Neural cell (in vitro differentiated cells): ENCODE data around the gene PCDHA9. TPM values are rescaled to one million over a fixed set of nuclear protein-coding genes. Genes with fewer than 3 reads are reported as not detected.
A peak's percentile ranks its signal among the peaks of the same experiment; 100 is the strongest.

Experiments
- H2AFZ ChIP-seq: fragments of 200-600, 300-800 bp; sonication (generic), shearing (Covaris generic); 2 replicates; pipeline ENCODE4 v1.6.0; 2014; ENCODE audit warnings: low read depth, mild to moderate bottlenecking, antibody characterized with exemption, low read length, moderate library complexity
- H3F3A ChIP-seq: fragments of 200-600 bp; shearing (Covaris generic); 2 replicates; pipeline ENCODE4 v1.6.1; 2016; ENCODE audit warnings: mild to moderate bottlenecking, moderate library complexity, mixed read lengths, antibody characterized with exemption, low read length; ENCODE audit not compliant: insufficient read depth, poor library complexity, severe bottlenecking
- H3K27ac ChIP-seq: fragments of 200-600, 300-800 bp; sonication (generic), shearing (Covaris generic); 2 replicates; pipeline ENCODE4 v1.5.1; 2014; ENCODE audit warnings: mild to moderate bottlenecking, low read length, moderate library complexity
- H3K27me3 ChIP-seq: fragments of 300-800, 200-600 bp; sonication (generic), shearing (Covaris generic); 2 replicates; pipeline ENCODE4 v1.6.0; 2014; ENCODE audit warnings: mild to moderate bottlenecking, low read depth, low read length, moderate library complexity; ENCODE audit not compliant: insufficient read depth
- H3K36me3 ChIP-seq: fragments of 300-800, 200-600 bp; sonication (generic), shearing (Covaris generic); 2 replicates; pipeline ENCODE4 v1.5.1; 2014; ENCODE audit warnings: mild to moderate bottlenecking, antibody characterized with exemption, low read length, moderate library complexity; ENCODE audit not compliant: insufficient read depth
- H3K4me2 ChIP-seq: fragments of 300-800, 200-600 bp; sonication (generic), shearing (Covaris generic); 2 replicates; pipeline ENCODE4 v1.6.0; 2014; ENCODE audit warnings: mild to moderate bottlenecking, low read length
- H3K4me3 ChIP-seq: fragments of 300-800, 200-600 bp; sonication (generic), shearing (Covaris generic); 2 replicates; pipeline ENCODE4 v1.5.1; 2014; ENCODE audit warnings: mild to moderate bottlenecking, low read length, moderate library complexity
- H3K79me2 ChIP-seq: fragments of 200-600 bp; shearing (Covaris generic); replicated peaks from 2 replicates; pipeline ENCODE4 v1.6.0; 2014; ENCODE audit warnings: mild to moderate bottlenecking, low read length, moderate library complexity; ENCODE audit not compliant: insufficient read depth
- H3K9ac ChIP-seq: fragments of 300-800, 200-600 bp; sonication (generic), shearing (Covaris generic); 2 replicates; pipeline ENCODE4 v1.6.1; 2016; ENCODE audit warnings: mild to moderate bottlenecking, low read length, mixed read lengths
- H3K9me2 ChIP-seq: fragments of 200-600 bp; shearing (Covaris generic); 2 replicates; pipeline ENCODE4 v1.6.1; 2016; ENCODE audit warnings: mild to moderate bottlenecking, low read length, mixed read lengths; ENCODE audit not compliant: insufficient read depth
- H3K9me3 ChIP-seq: fragments of 200-600, 300-800 bp; sonication (generic), shearing (Covaris generic); 2 replicates; pipeline ENCODE4 v1.6.1; 2016; ENCODE audit warnings: mild to moderate bottlenecking, mixed run types, low read length, moderate library complexity, mixed read lengths
- H4K20me1 ChIP-seq: fragments of 200-600 bp; shearing (Covaris generic); 2 replicates; pipeline ENCODE4 v1.6.1; 2016; ENCODE audit warnings: mild to moderate bottlenecking, mixed run types; ENCODE audit not compliant: insufficient read depth
- CTCF ChIP-seq: fragments of 450-650 bp; IDR thresholded peaks from 2 replicates; pipeline ENCODE4 v1.5.1; 2014; ENCODE audit warnings: antibody characterized with exemption, mild to moderate bottlenecking, moderate library complexity; ENCODE audit not compliant: poor library complexity, severe bottlenecking
- EP300 ChIP-seq: fragments of 450-650 bp; conservative IDR thresholded peaks from 2 replicates; pipeline ENCODE4 v1.6.1; 2014; ENCODE audit warnings: antibody characterized with exemption, mild to moderate bottlenecking, moderate library complexity; ENCODE audit not compliant: poor library complexity, severe bottlenecking
- EZH2 ChIP-seq: fragments of 200-600, 300-800 bp; shearing (Covaris generic), sonication (generic); IDR thresholded peaks from 2 replicates; pipeline ENCODE4 v1.6.1; 2014; ENCODE audit warnings: antibody characterized with exemption, low read length, borderline replicate concordance, mild to moderate bottlenecking; ENCODE audit not compliant: insufficient read depth, poor library complexity, severe bottlenecking
- MXI1 ChIP-seq: fragments of 450-650 bp; conservative IDR thresholded peaks from 2 replicates; pipeline ENCODE4 v1.6.1; 2014; ENCODE audit warnings: antibody characterized with exemption, mild to moderate bottlenecking; ENCODE audit not compliant: poor library complexity, severe bottlenecking
- POLR2AphosphoS5 ChIP-seq: IDR thresholded peaks from 2 replicates; pipeline ENCODE4 v1.6.1; 2012
- RAD21 ChIP-seq: fragments of 450-650 bp; conservative IDR thresholded peaks from 2 replicates; pipeline ENCODE4 v1.6.1; 2014; ENCODE audit warnings: antibody characterized with exemption, mild to moderate bottlenecking, moderate library complexity
- REST ChIP-seq: IDR thresholded peaks from 2 replicates; pipeline ENCODE4 v1.6.1; 2012; ENCODE audit warnings: borderline replicate concordance
- SMC3 ChIP-seq: fragments of 450-650 bp; conservative IDR thresholded peaks from 2 replicates; pipeline ENCODE4 v1.6.1; 2014; ENCODE audit warnings: antibody characterized with exemption, mild to moderate bottlenecking, moderate library complexity; ENCODE audit not compliant: poor library complexity
- TAF1 ChIP-seq: IDR thresholded peaks from 2 replicates; pipeline ENCODE4 v1.6.1; 2012; ENCODE audit warnings: low read depth
- polyA plus RNA-seq: library from polyadenylated mRNA; depleted of rRNA; stranded (reverse); fragments of >200 nt; gene quantifications from 2 replicates; pipeline ENCODE4 v1.2.3, GENCODE V29; 2014

The PCDHA9 gene
- polyA plus RNA-seq, 1 donor from 2014 or later, result 0.88 TPM

GRCh38 chr5:140855772-140856674, 7.8 kb downstream of the PCDHA9 start, which contains the start of gene PCDHA10:
TSS of gene PCDHA10 (plus strand) at chr5:140855897. CDS start at chr5:140856049, 152 bp downstream.
- Histone ChIP-seq H3K9ac (peak within 1 kb of the TSS; percentile 45), H3K27ac (peak within 1 kb of the TSS; percentile 60), H3K36me3 (peaks cover 11% of the 10 kb centered on the region), H3K27me3 (no peaks in the 10 kb centered on the region), H3K9me3 (peaks cover 15% of the 10 kb centered on the region), H3K9me2 (no peaks in the 10 kb centered on the region), H3K4me2 (no peak within 1 kb of the TSS), H3F3A (no peaks in the 10 kb centered on the region), H3K79me2 (peaks cover 3% of the 10 kb centered on the region), H4K20me1 (no peaks in the 10 kb centered on the region), H3K4me3 (peak within 1 kb of the TSS; percentile 55), H2AFZ (no peak within 1 kb of the TSS)
- no peak for TF ChIP-seq POLR2AphosphoS5
- peak; percentile 46 for TF ChIP-seq SMC3
- no peak for TF ChIP-seq EP300
- TF ChIP-seq REST, result no peak
- peak; percentile 51 for TF ChIP-seq RAD21
- TF ChIP-seq CTCF, result no peak
- no peak for TF ChIP-seq EZH2
- TF ChIP-seq TAF1, result no peak
- no peak for TF ChIP-seq MXI1

- Histone ChIP-seq H3K27ac (no peak overlapping the region), H3K9me2 (no peaks in the 10 kb centered on the region), H3K4me2 (no peak overlapping the region), H3K27me3 (no peaks in the 10 kb centered on the region), H3F3A (peaks cover 3% of the 10 kb centered on the region), H2AFZ (no peak overlapping the region), H3K9me3 (peaks cover 29% of the 10 kb centered on the region), H4K20me1 (no peaks in the 10 kb centered on the region), H3K36me3 (peaks cover 24% of the 10 kb centered on the region), H3K79me2 (peaks cover 9% of the 10 kb centered on the region), H3K9ac (no peak overlapping the region), H3K4me3 (peak overlapping the region; percentile 55)
- TF ChIP-seq EZH2 (no peak), EP300 (no peak), MXI1 (no peak), SMC3 (no peak), REST (no peak), RAD21 (no peak), CTCF (no peak)
Observed at GRCh38 chr5:140857177-140857986, 9.2 kb downstream of the PCDHA9 start.
